ENCODE data around the gene CEP131. TPM values are rescaled to one million over a fixed set of nuclear protein-coding genes. Genes with fewer than 3 reads are reported as not detected.

CEP131 gene
- total and polyA plus RNA-seq, 2 donors (not counting 3 experiments of a cell fraction or from before 2014, with no cell fraction given), result 5.3 to 17.9 TPM

GRCh38 chr17:81246679-81247338, 24.0 kb upstream of the CEP131 start:
- dilution Hi-C loops (cut with MboI; ENCODE audit: extremely low pct_ligation_motif_present, low sequenced_read_pairs), result no loop called here
- Histone ChIP-seq H3K4me2 (ENCODE audit: insufficient read depth, low read length) (no peak overlapping the region), H3K79me2 (ENCODE audit: control insufficient read depth, insufficient read depth, low read length) (no peaks in the 10 kb centered on the region), H4K20me1 (replicated peaks; ENCODE audit: control insufficient read depth, extremely low read depth, insufficient read depth, low read length) (no peaks in the 10 kb centered on the region), H3K9me3 (replicated peaks; ENCODE audit: control insufficient read depth, insufficient read depth, low read length) (no peaks in the 10 kb centered on the region), H2AFZ (ENCODE audit: low read depth, low read length) (no peak overlapping the region), H3K4me3 (replicated peaks in 1 of 3; ENCODE audit: insufficient read depth in 1 of 3, low read depth in 1 of 3, low read length in 3 of 3) (no peak overlapping the region), H3K36me3 (ENCODE audit: control insufficient read depth in 2 of 2, extremely low read depth in 1 of 2, insufficient read depth in 2 of 2, low read length in 2 of 2) (peaks cover 0 to 5% of the 10 kb centered on the region in 2 experiments), H3K9ac (replicated peaks; ENCODE audit: extremely low read depth, insufficient read depth, low read length) (no peak overlapping the region), H3K4me1 (ENCODE audit: control insufficient read depth, extremely low read depth, insufficient read depth, low read length) (no peaks in the 10 kb centered on the region), H3K27ac (ENCODE audit: insufficient read depth, low read depth, low read length) (no peak overlapping the region), H3K27me3 (ENCODE audit: control insufficient read depth in 2 of 2, insufficient read depth in 2 of 2, low read length in 2 of 2) (no peaks in the 10 kb centered on the region), H3K9me1 (replicated peaks; ENCODE audit: control insufficient read depth, extremely low read depth, insufficient read depth, low read length) (no peaks in the 10 kb centered on the region)
- DNase-seq (ENCODE audit: low read depth, low spot score), result no peak
- POLR2A ChIA-PET, result no interaction called here
- no peak for TF ChIP-seq MYC (IDR thresholded peaks at IDR 0.05; ENCODE audit: low read depth, low read length)
- TF ChIP-seq EZH2 (IDR thresholded peaks at IDR 0.05; ENCODE audit: borderline replicate concordance, low read depth, low read length, severe bottlenecking), result no peak
- TF ChIP-seq, protein P1, sequence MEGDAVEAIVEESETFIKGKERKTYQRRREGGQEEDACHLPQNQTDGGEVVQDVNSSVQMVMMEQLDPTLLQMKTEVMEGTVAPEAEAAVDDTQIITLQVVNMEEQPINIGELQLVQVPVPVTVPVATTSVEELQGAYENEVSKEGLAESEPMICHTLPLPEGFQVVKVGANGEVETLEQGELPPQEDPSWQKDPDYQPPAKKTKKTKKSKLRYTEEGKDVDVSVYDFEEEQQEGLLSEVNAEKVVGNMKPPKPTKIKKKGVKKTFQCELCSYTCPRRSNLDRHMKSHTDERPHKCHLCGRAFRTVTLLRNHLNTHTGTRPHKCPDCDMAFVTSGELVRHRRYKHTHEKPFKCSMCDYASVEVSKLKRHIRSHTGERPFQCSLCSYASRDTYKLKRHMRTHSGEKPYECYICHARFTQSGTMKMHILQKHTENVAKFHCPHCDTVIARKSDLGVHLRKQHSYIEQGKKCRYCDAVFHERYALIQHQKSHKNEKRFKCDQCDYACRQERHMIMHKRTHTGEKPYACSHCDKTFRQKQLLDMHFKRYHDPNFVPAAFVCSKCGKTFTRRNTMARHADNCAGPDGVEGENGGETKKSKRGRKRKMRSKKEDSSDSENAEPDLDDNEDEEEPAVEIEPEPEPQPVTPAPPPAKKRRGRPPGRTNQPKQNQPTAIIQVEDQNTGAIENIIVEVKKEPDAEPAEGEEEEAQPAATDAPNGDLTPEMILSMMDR (IDR thresholded peaks at IDR 0.05; ENCODE audit: extremely low read depth in 1 of 2, insufficient read depth in 1 of 2, low read depth in 1 of 2, low read length in 2 of 2), result no peak
- no peak for TF ChIP-seq FOS (IDR thresholded peaks at IDR 0.05; ENCODE audit: borderline replicate concordance, insufficient read depth, low read length)
- no peak for TF ChIP-seq JUN (IDR thresholded peaks at IDR 0.05; ENCODE audit: borderline replicate concordance, insufficient read depth, insufficient read length, low read depth)
- BruUV-seq (replicated peaks), result no TSS peak
- no peak for FAIRE-seq
- CTCF ChIA-PET, result interaction anchor here (0.8 kb wide), 1 partner anchor 104 kb away, joined by 3 read pairs; no protein-coding TSS in a partner anchor
- intact Hi-C loops (cut with micrococcal nuclease), result no loop called here

GRCh38 chr17:81246343-81246670, 23.5 kb upstream of the CEP131 start:
- intact Hi-C loops (cut with micrococcal nuclease), result no loop called here
- H3K36me3 ChIP-seq (ENCODE audit: control insufficient read depth in 2 of 2, extremely low read depth in 1 of 2, insufficient read depth in 2 of 2, low read length in 2 of 2), result peaks cover 0 to 6% of the 10 kb centered on the region in 2 experiments
- TF ChIP-seq FOS (IDR thresholded peaks at IDR 0.05; ENCODE audit: borderline replicate concordance, insufficient read depth, low read length) (no peak), EZH2 (IDR thresholded peaks at IDR 0.05; ENCODE audit: borderline replicate concordance, low read depth, low read length, severe bottlenecking) (no peak), JUN (IDR thresholded peaks at IDR 0.05; ENCODE audit: borderline replicate concordance, insufficient read depth, insufficient read length, low read depth) (no peak), MAX (IDR thresholded peaks at IDR 0.05; ENCODE audit: insufficient read depth, insufficient read length) (no peak), POLR2A (IDR thresholded peaks at IDR 0.05; ENCODE audit: low read depth, low read length) (no peak)
- H3K4me2 ChIP-seq (ENCODE audit: insufficient read depth, low read length), result no peak overlapping the region
- dilution Hi-C loops (cut with MboI; ENCODE audit: extremely low pct_ligation_motif_present, low sequenced_read_pairs), result no loop called here
- H3K27ac ChIP-seq (ENCODE audit: insufficient read depth, low read depth, low read length), result no peak overlapping the region
- H3K9ac ChIP-seq (replicated peaks; ENCODE audit: extremely low read depth, insufficient read depth, low read length), result no peak overlapping the region
- BruUV-seq (replicated peaks), result no TSS peak
- no peak overlapping the region for H2AFZ ChIP-seq (ENCODE audit: low read depth, low read length)
- H3K79me2 ChIP-seq (ENCODE audit: control insufficient read depth, insufficient read depth, low read length), result no peaks in the 10 kb centered on the region
- FAIRE-seq (no peak), DNase-seq (ENCODE audit: low read depth, low spot score) (no peak)
- H3K9me1 ChIP-seq (replicated peaks; ENCODE audit: control insufficient read depth, extremely low read depth, insufficient read depth, low read length), result no peaks in the 10 kb centered on the region
- H3K9me3 ChIP-seq (replicated peaks; ENCODE audit: control insufficient read depth, insufficient read depth, low read length), result no peaks in the 10 kb centered on the region
- ChIA-PET CTCF (interaction anchor here (0.8 kb wide), 1 partner anchor 103 kb away, joined by 3 read pairs; no protein-coding TSS in a partner anchor), POLR2A (no interaction called here)
- H3K4me3 ChIP-seq (replicated peaks in 1 of 3; ENCODE audit: insufficient read depth in 1 of 3, low read depth in 1 of 3, low read length in 3 of 3), result no peak overlapping the region
- H4K20me1 ChIP-seq (replicated peaks; ENCODE audit: control insufficient read depth, extremely low read depth, insufficient read depth, low read length), result no peaks in the 10 kb centered on the region
- no peaks in the 10 kb centered on the region for H3K27me3 ChIP-seq (ENCODE audit: control insufficient read depth in 2 of 2, insufficient read depth in 2 of 2, low read length in 2 of 2)
- no peaks in the 10 kb centered on the region for H3K4me1 ChIP-seq (ENCODE audit: control insufficient read depth, extremely low read depth, insufficient read depth, low read length)
